GM13977 (cell line): ENCODE results near the gene FANCI.

Experiments
- DNase-seq: peaks from one replicate; pipeline ENCODE4 v3.0.0; 2012; ENCODE audit warnings: low spot score
- CTCF ChIP-seq: IDR thresholded peaks from 2 replicates; pipeline ENCODE4 v1.5.1; 2012; ENCODE audit warnings: mild to moderate bottlenecking, control low read depth; ENCODE audit not compliant: insufficient read depth; ENCODE audit errors: extremely low read depth, missing control alignments
- in situ Hi-C: fragments of 300-500 bp; cut with MboI; formaldehyde crosslinking; loops from one replicate; pipeline ENCODE4 v1.12.0; 2022; ENCODE audit warnings: low sequenced_read_pairs, low pct_unique_long_range_greater_than_20kb, mixed read lengths, inconsistent platforms; ENCODE audit not compliant: unreplicated experiment

FANCI gene

GRCh38 chr15:89309993-89310392 lies 66.2 kb downstream of the FANCI start:
- no peak for DNase-seq
- TF ChIP-seq CTCF: no peak
- in situ Hi-C loops: no loop called here

- no peak for DNase-seq
- TF ChIP-seq CTCF: no peak
- in situ Hi-C loops: no loop called here
These were observed 71.7 kb downstream of the FANCI start for GRCh38 chr15:89315375-89315929.

- in situ Hi-C loops: no loop called here
- no peak for TF ChIP-seq CTCF
- DNase-seq: no peak
These were observed 72.7 kb downstream of the FANCI start for GRCh38 chr15:89316504-89316903.

- in situ Hi-C loops: no loop called here
- no peak for TF ChIP-seq CTCF
- DNase-seq: no peak
These were observed 73.5 kb downstream of the FANCI start for GRCh38 chr15:89317186-89317720.

GRCh38 chr15:89319678-89320077 lies 75.9 kb downstream of the FANCI start:
- DNase-seq: no peak
- in situ Hi-C loops: no loop called here
- no peak for TF ChIP-seq CTCF

GRCh38 chr15:89320200-89320599 lies 76.4 kb downstream of the FANCI start:
- no peak for DNase-seq
- no peak for TF ChIP-seq CTCF
- in situ Hi-C loops: no loop called here
